Neural cell (in vitro differentiated cells): Measurements from ENCODE around the gene TCEA3. TPM values are rescaled to one million over a fixed set of nuclear protein-coding genes. Genes with fewer than 3 reads are reported as not detected.

Experiments used
- H2AFZ ChIP-seq: fragments of 200-600, 300-800 bp; sonication (generic), shearing (Covaris generic); 2 replicates; pipeline ENCODE4 v1.6.0; 2014; ENCODE audit warnings: low read depth, mild to moderate bottlenecking, antibody characterized with exemption, low read length, moderate library complexity
- H3F3A ChIP-seq: fragments of 200-600 bp; shearing (Covaris generic); 2 replicates; pipeline ENCODE4 v1.6.1; 2016; ENCODE audit warnings: mild to moderate bottlenecking, moderate library complexity, mixed read lengths, antibody characterized with exemption, low read length; ENCODE audit not compliant: insufficient read depth, poor library complexity, severe bottlenecking
- H3K27ac ChIP-seq: fragments of 200-600, 300-800 bp; sonication (generic), shearing (Covaris generic); 2 replicates; pipeline ENCODE4 v1.5.1; 2014; ENCODE audit warnings: mild to moderate bottlenecking, low read length, moderate library complexity
- H3K27me3 ChIP-seq: fragments of 300-800, 200-600 bp; sonication (generic), shearing (Covaris generic); 2 replicates; pipeline ENCODE4 v1.6.0; 2014; ENCODE audit warnings: mild to moderate bottlenecking, low read depth, low read length, moderate library complexity; ENCODE audit not compliant: insufficient read depth
- H3K36me3 ChIP-seq: fragments of 300-800, 200-600 bp; sonication (generic), shearing (Covaris generic); 2 replicates; pipeline ENCODE4 v1.5.1; 2014; ENCODE audit warnings: mild to moderate bottlenecking, antibody characterized with exemption, low read length, moderate library complexity; ENCODE audit not compliant: insufficient read depth
- H3K4me2 ChIP-seq: fragments of 300-800, 200-600 bp; sonication (generic), shearing (Covaris generic); 2 replicates; pipeline ENCODE4 v1.6.0; 2014; ENCODE audit warnings: mild to moderate bottlenecking, low read length
- H3K4me3 ChIP-seq: fragments of 300-800, 200-600 bp; sonication (generic), shearing (Covaris generic); 2 replicates; pipeline ENCODE4 v1.5.1; 2014; ENCODE audit warnings: mild to moderate bottlenecking, low read length, moderate library complexity
- H3K79me2 ChIP-seq: fragments of 200-600 bp; shearing (Covaris generic); replicated peaks from 2 replicates; pipeline ENCODE4 v1.6.0; 2014; ENCODE audit warnings: mild to moderate bottlenecking, low read length, moderate library complexity; ENCODE audit not compliant: insufficient read depth
- H3K9ac ChIP-seq: fragments of 300-800, 200-600 bp; sonication (generic), shearing (Covaris generic); 2 replicates; pipeline ENCODE4 v1.6.1; 2016; ENCODE audit warnings: mild to moderate bottlenecking, low read length, mixed read lengths
- H3K9me2 ChIP-seq: fragments of 200-600 bp; shearing (Covaris generic); 2 replicates; pipeline ENCODE4 v1.6.1; 2016; ENCODE audit warnings: mild to moderate bottlenecking, low read length, mixed read lengths; ENCODE audit not compliant: insufficient read depth
- H3K9me3 ChIP-seq: fragments of 200-600, 300-800 bp; sonication (generic), shearing (Covaris generic); 2 replicates; pipeline ENCODE4 v1.6.1; 2016; ENCODE audit warnings: mild to moderate bottlenecking, mixed run types, low read length, moderate library complexity, mixed read lengths
- H4K20me1 ChIP-seq: fragments of 200-600 bp; shearing (Covaris generic); 2 replicates; pipeline ENCODE4 v1.6.1; 2016; ENCODE audit warnings: mild to moderate bottlenecking, mixed run types; ENCODE audit not compliant: insufficient read depth
- CTCF ChIP-seq: fragments of 450-650 bp; IDR thresholded peaks from 2 replicates; pipeline ENCODE4 v1.5.1; 2014; ENCODE audit warnings: antibody characterized with exemption, mild to moderate bottlenecking, moderate library complexity; ENCODE audit not compliant: poor library complexity, severe bottlenecking
- EP300 ChIP-seq: fragments of 450-650 bp; conservative IDR thresholded peaks from 2 replicates; pipeline ENCODE4 v1.6.1; 2014; ENCODE audit warnings: antibody characterized with exemption, mild to moderate bottlenecking, moderate library complexity; ENCODE audit not compliant: poor library complexity, severe bottlenecking
- EZH2 ChIP-seq: fragments of 200-600, 300-800 bp; shearing (Covaris generic), sonication (generic); IDR thresholded peaks from 2 replicates; pipeline ENCODE4 v1.6.1; 2014; ENCODE audit warnings: antibody characterized with exemption, low read length, borderline replicate concordance, mild to moderate bottlenecking; ENCODE audit not compliant: insufficient read depth, poor library complexity, severe bottlenecking
- MXI1 ChIP-seq: fragments of 450-650 bp; conservative IDR thresholded peaks from 2 replicates; pipeline ENCODE4 v1.6.1; 2014; ENCODE audit warnings: antibody characterized with exemption, mild to moderate bottlenecking; ENCODE audit not compliant: poor library complexity, severe bottlenecking
- POLR2AphosphoS5 ChIP-seq: IDR thresholded peaks from 2 replicates; pipeline ENCODE4 v1.6.1; 2012
- RAD21 ChIP-seq: fragments of 450-650 bp; conservative IDR thresholded peaks from 2 replicates; pipeline ENCODE4 v1.6.1; 2014; ENCODE audit warnings: antibody characterized with exemption, mild to moderate bottlenecking, moderate library complexity
- REST ChIP-seq: IDR thresholded peaks from 2 replicates; pipeline ENCODE4 v1.6.1; 2012; ENCODE audit warnings: borderline replicate concordance
- SMC3 ChIP-seq: fragments of 450-650 bp; conservative IDR thresholded peaks from 2 replicates; pipeline ENCODE4 v1.6.1; 2014; ENCODE audit warnings: antibody characterized with exemption, mild to moderate bottlenecking, moderate library complexity; ENCODE audit not compliant: poor library complexity
- TAF1 ChIP-seq: IDR thresholded peaks from 2 replicates; pipeline ENCODE4 v1.6.1; 2012; ENCODE audit warnings: low read depth
- polyA plus RNA-seq: library from polyadenylated mRNA; depleted of rRNA; stranded (reverse); fragments of >200 nt; gene quantifications from 2 replicates; pipeline ENCODE4 v1.2.3, GENCODE V29; 2014

TCEA3 gene
- polyA plus RNA-seq, 1 donor from 2014 or later, result not detected

- no peak overlapping the region for H3K4me3 ChIP-seq
- H3K9me2 ChIP-seq, result no peaks in the 10 kb centered on the region
- no peak overlapping the region for H3K9ac ChIP-seq
- no peak overlapping the region for H3K27ac ChIP-seq
- no peak overlapping the region for H3K4me2 ChIP-seq
- no peaks in the 10 kb centered on the region for H3K36me3 ChIP-seq
- H2AFZ ChIP-seq, result no peak overlapping the region
- H3K9me3 ChIP-seq, result no peaks in the 10 kb centered on the region
- H3K79me2 ChIP-seq, result no peaks in the 10 kb centered on the region
- H4K20me1 ChIP-seq, result no peaks in the 10 kb centered on the region
- H3K27me3 ChIP-seq, result no peaks in the 10 kb centered on the region
- H3F3A ChIP-seq, result no peaks in the 10 kb centered on the region
- no peak for TF ChIP-seq CTCF
- TF ChIP-seq EZH2, result no peak
- TF ChIP-seq TAF1, result no peak
- no peak for TF ChIP-seq RAD21
- no peak for TF ChIP-seq REST
- no peak for TF ChIP-seq MXI1
- TF ChIP-seq POLR2AphosphoS5, result no peak
- no peak for TF ChIP-seq SMC3
- TF ChIP-seq EP300, result no peak
Observed at GRCh38 chr1:23395154-23395724, 29.3 kb downstream of the TCEA3 start.

GRCh38 chr1:23394684-23395083 lies 29.9 kb downstream of the TCEA3 start:
- Histone ChIP-seq H3K9ac (no peak overlapping the region), H3K27ac (no peak overlapping the region), H3K4me3 (no peak overlapping the region), H3K9me2 (no peaks in the 10 kb centered on the region), H3K9me3 (no peaks in the 10 kb centered on the region), H4K20me1 (no peaks in the 10 kb centered on the region), H3F3A (no peaks in the 10 kb centered on the region), H3K4me2 (no peak overlapping the region), H3K79me2 (no peaks in the 10 kb centered on the region), H3K27me3 (no peaks in the 10 kb centered on the region), H2AFZ (no peak overlapping the region), H3K36me3 (no peaks in the 10 kb centered on the region)
- TF ChIP-seq CTCF, result no peak
- no peak for TF ChIP-seq SMC3
- TF ChIP-seq REST, result no peak
- TF ChIP-seq EP300, result no peak
- TF ChIP-seq TAF1, result no peak
- TF ChIP-seq EZH2, result no peak
- TF ChIP-seq RAD21, result no peak
- TF ChIP-seq POLR2AphosphoS5, result no peak
- TF ChIP-seq MXI1, result no peak
